Transverse colon (tissue), 4 donors: Measurements from ENCODE around the gene RFXANK. TPM values are rescaled to one million over a fixed set of nuclear protein-coding genes. Genes with fewer than 3 reads are reported as not detected.

Experiments used
- DNase-seq: peaks from one replicate; pipeline ENCODE4 v3.0.0-alpha.2; 2019
- H3K27ac ChIP-seq, 4 donors: fragments of 200-600 bp; sonication (generic); 2 replicates each; pipeline ENCODE4 v1.5.1; 2016 to 2018; ENCODE audit warnings: inconsistent platforms in 4 of 4
- H3K27me3 ChIP-seq: fragments of 200-600 bp; sonication (generic); 2 replicates; pipeline ENCODE4 v1.5.1; 2017; ENCODE audit warnings: inconsistent platforms
- H3K36me3 ChIP-seq, 4 donors: fragments of 200-600 bp; sonication (generic); 2 replicates each; pipeline ENCODE4 v1.5.1; 2017 to 2019; ENCODE audit warnings: inconsistent platforms in 4 of 4
- H3K4me1 ChIP-seq, 4 donors: fragments of 200-600 bp; sonication (generic); 2 replicates each; pipeline ENCODE4 v1.5.1; 2017 to 2020; ENCODE audit warnings: inconsistent platforms in 4 of 4
- H3K4me3 ChIP-seq, 4 donors: fragments of 200-600 bp; sonication (generic); 1 replicate in 1 of 4; 2 replicates in 3 of 4; pipeline versions ENCODE4 v1.5.1 to v1.6.1; 2017 to 2019; ENCODE audit warnings: inconsistent platforms in 4 of 4
- H3K9me3 ChIP-seq, 2 donors: fragments of 200-600 bp; sonication (generic); 2 replicates each; pipeline ENCODE4 v1.5.1; 2017 to 2019; ENCODE audit warnings: inconsistent platforms in 2 of 2
- EP300 ChIP-seq: sonication (generic); formaldehyde crosslinking; IDR thresholded peaks from one replicate; pipeline ENCODE4 v1.6.1; 2017; ENCODE audit warnings: antibody characterized with exemption, low read depth
- POLR2A ChIP-seq: fragments of 450-650 bp; IDR thresholded peaks from one replicate; pipeline ENCODE4 v1.6.1; 2016; ENCODE audit warnings: antibody characterized with exemption, mild to moderate bottlenecking, moderate library complexity
- POLR2AphosphoS5 ChIP-seq, 3 donors: sonication (generic); formaldehyde crosslinking; IDR thresholded peaks; one replicate each; pipeline ENCODE4 v1.6.1; 2016; ENCODE audit warnings: antibody characterized with exemption in 3 of 3
- WGBS, 2 donors: methylation state at CpG; one replicate each; pipeline ENCODE4 v1.1.5; 2018; ENCODE audit warnings: low coverage in 1 of 2; 5-methylcytosine and 5-hydroxymethylcytosine counted together
- in situ Hi-C, 4 donors: fragments of 200-750 bp; cut with MboI; loops; one replicate each; pipeline versions ENCODE4 v1.15.0 to v1.15.1; 2017; ENCODE audit warnings: low sequenced_read_pairs in 3 of 4, low pct_ligation_motif_present in 1 of 4, low pct_unique_long_range_greater_than_20kb in 1 of 4
- intact Hi-C: fragments of 100-400 bp; cut with DNase I; formaldehyde crosslinking; loops from one replicate; pipeline ENCODE4 v1.15.1; 2023; ENCODE audit warnings: low total_unique reads
- total RNA-seq, 4 donors: library from RNA; depleted of rRNA; stranded (reverse); fragments of >200 nt; gene quantifications; one replicate each; pipeline ENCODE4 v1.1.0, GENCODE V29; 2016
- TF ChIP-seq, protein P1 (sequence below), 5 experiments: fragments of 200-600 bp in 3 of 5; fragments of 450-650 bp in 2 of 5; sonication (generic) in 3 of 5; IDR thresholded peaks; 1 replicate in 2 of 5; 2 replicates in 3 of 5; pipeline ENCODE4 v1.5.1; 2016 to 2017; ENCODE audit warnings: antibody characterized with exemption in 5 of 5, inconsistent platforms in 3 of 5, mild to moderate bottlenecking in 2 of 5, moderate library complexity in 1 of 5

The RFXANK gene
- total RNA-seq, 4 donors from 2014 or later: 35.9 to 51.1 (median 48.6) TPM

DNA sequence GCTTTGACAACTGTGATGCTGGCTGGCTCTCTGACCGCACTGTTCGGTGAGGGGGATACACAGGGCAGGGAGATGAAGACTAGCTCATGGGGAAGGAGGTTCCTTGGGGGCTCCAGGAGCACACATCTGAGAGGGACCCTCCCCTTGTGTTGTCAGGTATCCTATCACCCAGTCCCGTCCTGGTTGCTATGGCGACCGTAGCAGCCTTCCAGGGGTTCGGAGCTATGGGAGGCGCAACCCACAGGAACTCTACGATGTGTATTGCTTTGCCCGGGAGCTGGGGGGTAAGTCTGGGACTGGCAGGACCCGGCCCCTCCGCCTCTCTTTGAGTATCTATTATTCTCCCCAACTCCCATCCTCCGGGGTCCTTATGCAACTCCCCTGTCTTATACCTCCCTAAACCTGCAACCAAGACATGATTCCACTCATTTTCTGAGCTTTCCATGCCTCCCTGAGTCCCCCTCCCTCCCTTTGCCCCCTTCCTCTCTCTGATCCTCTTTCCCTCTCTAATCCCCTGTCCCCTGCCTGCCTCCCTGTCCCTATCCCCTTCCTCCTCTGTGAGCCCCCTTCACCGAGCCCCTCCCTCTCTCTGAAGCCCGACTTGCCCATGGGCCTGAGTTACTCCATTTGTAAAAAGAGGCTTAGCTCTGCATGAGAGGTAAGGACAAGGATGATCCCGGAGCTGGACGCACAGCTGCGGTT, 32.2 kb downstream of the RFXANK start:
- 0 to 70% methylated on average over 2 to 17 of the region's 17 CpGs for WGBS, 2 donors
- TF ChIP-seq, protein P1, sequence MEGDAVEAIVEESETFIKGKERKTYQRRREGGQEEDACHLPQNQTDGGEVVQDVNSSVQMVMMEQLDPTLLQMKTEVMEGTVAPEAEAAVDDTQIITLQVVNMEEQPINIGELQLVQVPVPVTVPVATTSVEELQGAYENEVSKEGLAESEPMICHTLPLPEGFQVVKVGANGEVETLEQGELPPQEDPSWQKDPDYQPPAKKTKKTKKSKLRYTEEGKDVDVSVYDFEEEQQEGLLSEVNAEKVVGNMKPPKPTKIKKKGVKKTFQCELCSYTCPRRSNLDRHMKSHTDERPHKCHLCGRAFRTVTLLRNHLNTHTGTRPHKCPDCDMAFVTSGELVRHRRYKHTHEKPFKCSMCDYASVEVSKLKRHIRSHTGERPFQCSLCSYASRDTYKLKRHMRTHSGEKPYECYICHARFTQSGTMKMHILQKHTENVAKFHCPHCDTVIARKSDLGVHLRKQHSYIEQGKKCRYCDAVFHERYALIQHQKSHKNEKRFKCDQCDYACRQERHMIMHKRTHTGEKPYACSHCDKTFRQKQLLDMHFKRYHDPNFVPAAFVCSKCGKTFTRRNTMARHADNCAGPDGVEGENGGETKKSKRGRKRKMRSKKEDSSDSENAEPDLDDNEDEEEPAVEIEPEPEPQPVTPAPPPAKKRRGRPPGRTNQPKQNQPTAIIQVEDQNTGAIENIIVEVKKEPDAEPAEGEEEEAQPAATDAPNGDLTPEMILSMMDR (IDR thresholded peaks at IDR 0.05): no peak
- TF ChIP-seq EP300 (no peak), POLR2AphosphoS5 (IDR thresholded peaks at IDR 0.05) (no peak), POLR2A (no peak)
- Histone ChIP-seq H3K4me3 (peak overlapping the region in 2 of 4 donors; percentile 33 to 49), H3K9me3 (no peaks in the 10 kb centered on the region), H3K27ac (no peak overlapping the region), H3K4me1 (peaks cover 0 to 11% (median 7%) of the 10 kb centered on the region in 4 donors), H3K27me3 (peaks cover 50% of the 10 kb centered on the region), H3K36me3 (no peaks in the 10 kb centered on the region)
- DNase-seq: no peak
- intact Hi-C loops (no loop called here), in situ Hi-C loops (no loop called here)

- 3% methylated on average over 19 of the region's 59 CpGs; no CpG with 5 or more reads in 1 of the 2 donors for WGBS, 2 donors
Observed at GRCh38 chr19:19224852-19225494, 32.9 kb downstream of the RFXANK start.

DNA sequence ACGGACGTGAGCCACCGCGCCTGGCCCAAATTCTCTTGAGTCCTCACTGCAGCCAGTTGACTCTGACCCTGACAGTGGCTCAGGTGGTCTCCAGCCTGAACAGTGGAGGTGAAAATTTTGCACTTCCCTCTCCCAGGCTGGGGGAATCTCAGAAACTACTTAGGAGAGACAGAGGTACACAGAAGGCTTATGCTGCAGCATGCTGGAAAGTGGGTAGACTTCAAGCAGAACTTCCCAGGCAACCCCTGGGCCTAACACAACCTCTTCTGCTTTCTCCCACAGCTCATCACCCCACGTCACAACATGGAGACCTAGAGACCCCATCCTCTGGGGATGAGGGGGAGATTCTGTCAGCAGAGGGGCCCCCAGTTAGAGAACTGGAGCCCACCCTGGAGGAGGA, 34.1 kb downstream of the RFXANK start:
- Histone ChIP-seq H3K9me3 (no peaks in the 10 kb centered on the region), H3K27ac (no peak overlapping the region), H3K27me3 (peaks cover 50% of the 10 kb centered on the region), H3K4me3 (no peak overlapping the region), H3K4me1 (peaks cover 0 to 11% (median 7%) of the 10 kb centered on the region in 4 donors), H3K36me3 (no peaks in the 10 kb centered on the region)
- intact Hi-C loops (no loop called here), in situ Hi-C loops (no loop called here)
- no peak for TF ChIP-seq POLR2AphosphoS5 (IDR thresholded peaks at IDR 0.05)
- TF ChIP-seq, protein P1 (IDR thresholded peaks at IDR 0.05): no peak
- TF ChIP-seq EP300: no peak
- no peak for TF ChIP-seq POLR2A
- no peak for DNase-seq
- WGBS, 2 donors: 90% methylated on average over 5 of the region's 5 CpGs; no CpG with 5 or more reads in 1 of the 2 donors

More at GRCh38 chr19:19224852-19225494, 32.9 kb downstream of the RFXANK start:
- in situ Hi-C loops (no loop called here), intact Hi-C loops (no loop called here)
- Histone ChIP-seq H3K36me3 (no peaks in the 10 kb centered on the region), H3K4me1 (peaks cover 0 to 11% (median 7%) of the 10 kb centered on the region in 4 donors), H3K27ac (no peak overlapping the region), H3K4me3 (peak overlapping the region; percentile 2 to 49 (median 20)), H3K27me3 (peaks cover 50% of the 10 kb centered on the region), H3K9me3 (no peaks in the 10 kb centered on the region)
- TF ChIP-seq POLR2AphosphoS5 (IDR thresholded peaks at IDR 0.05): no peak
- TF ChIP-seq EP300: no peak
- TF ChIP-seq POLR2A: no peak
- TF ChIP-seq, protein P1 (IDR thresholded peaks at IDR 0.05): peak; percentile 54 to 81 (median 65)
- peak; percentile 82 for DNase-seq

DNA sequence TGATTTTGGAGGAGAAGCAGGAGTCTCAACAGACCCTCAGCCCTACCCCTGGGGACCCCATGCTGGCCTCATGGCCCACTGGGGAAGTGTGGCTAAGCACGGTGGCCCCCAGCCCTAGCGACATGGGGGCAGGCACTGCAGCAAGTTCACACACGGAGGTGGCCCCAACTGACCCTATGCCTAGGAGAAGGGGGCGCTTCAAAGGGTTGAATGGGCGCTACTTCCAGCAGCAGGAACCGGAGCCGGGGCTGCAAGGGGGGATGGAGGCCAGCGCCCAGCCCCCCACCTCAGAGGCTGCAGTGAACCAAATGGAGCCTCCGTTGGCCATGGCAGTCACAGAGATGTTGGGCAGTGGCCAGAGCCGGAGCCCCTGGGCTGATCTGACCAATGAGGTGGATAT, 34.6 kb downstream of the RFXANK start:
- in situ Hi-C loops (no loop called here), intact Hi-C loops (no loop called here)
- 59% methylated on average over 10 of the region's 10 CpGs; no CpG with 5 or more reads in 1 of the 2 donors for WGBS, 2 donors
- Histone ChIP-seq H3K27ac (no peak overlapping the region), H3K4me1 (peaks cover 0 to 11% (median 7%) of the 10 kb centered on the region in 4 donors), H3K9me3 (no peaks in the 10 kb centered on the region), H3K27me3 (peaks cover 50% of the 10 kb centered on the region), H3K36me3 (no peaks in the 10 kb centered on the region), H3K4me3 (no peak overlapping the region)
- TF ChIP-seq POLR2AphosphoS5 (IDR thresholded peaks at IDR 0.05): no peak
- TF ChIP-seq, protein P1 (IDR thresholded peaks at IDR 0.05): no peak
- DNase-seq: no peak
